ENCODE results near the gene GRIN3A.

DNA sequence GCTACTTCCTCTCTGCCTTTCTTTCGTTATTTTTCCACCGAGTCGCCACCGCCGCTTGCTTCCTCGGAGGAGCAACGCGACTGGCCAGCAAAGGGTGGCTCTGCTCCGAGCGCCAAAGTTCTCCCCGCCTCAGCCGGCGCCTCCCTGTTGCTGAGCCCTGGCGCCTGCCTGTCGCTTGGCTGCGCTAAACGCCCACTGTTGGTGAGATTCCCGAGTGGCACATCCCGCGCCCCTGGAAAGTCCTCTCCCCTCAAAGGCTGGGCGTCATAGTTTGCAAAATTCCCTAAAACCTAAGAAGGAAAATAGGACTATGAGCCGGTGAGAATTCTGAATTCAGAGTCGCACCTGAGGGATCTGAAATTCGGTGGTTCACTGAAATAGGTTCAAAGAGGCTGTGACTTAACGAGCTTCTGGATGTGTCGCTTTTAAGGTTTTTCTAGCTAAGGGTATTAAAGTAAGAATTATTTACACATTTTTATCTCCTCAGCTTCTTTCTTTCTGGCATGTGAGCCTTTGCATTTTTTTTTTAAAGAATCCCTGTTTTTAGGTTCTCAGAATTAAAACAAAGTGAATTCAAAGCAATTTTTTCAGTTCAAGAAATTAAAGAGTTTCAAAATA lies at the start of gene GRIN3A:
- TF ChIP-seq GATA2 (IDR thresholded peaks at IDR 0.05; ENCODE audit: low read depth, low read length) (no peak), GATA3 (IDR thresholded peaks at IDR 0.05; ENCODE audit: low read depth, low read length) (no peak)
